Measurements from ENCODE around the gene GPC6.

DNA sequence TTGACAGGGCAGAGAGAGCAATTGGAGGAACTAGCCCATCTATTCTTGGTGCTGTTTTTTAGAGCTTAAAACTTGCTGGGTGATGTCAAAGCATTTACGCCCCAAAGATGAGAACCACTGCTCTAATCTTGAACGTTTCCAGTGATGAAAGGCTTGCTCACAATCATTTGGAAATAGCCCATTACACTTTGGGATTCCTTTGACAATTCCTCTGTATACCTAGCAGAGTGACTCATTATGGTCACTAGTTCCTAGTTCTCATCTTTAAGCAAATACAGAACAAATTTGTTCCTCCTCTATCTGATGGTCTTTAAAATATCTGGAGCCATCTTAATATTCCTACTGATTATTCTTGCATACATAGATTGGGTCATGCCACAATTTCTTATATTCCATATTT is 112.3 kb downstream of the GPC6 start:
- TF ChIP-seq, protein P1, sequence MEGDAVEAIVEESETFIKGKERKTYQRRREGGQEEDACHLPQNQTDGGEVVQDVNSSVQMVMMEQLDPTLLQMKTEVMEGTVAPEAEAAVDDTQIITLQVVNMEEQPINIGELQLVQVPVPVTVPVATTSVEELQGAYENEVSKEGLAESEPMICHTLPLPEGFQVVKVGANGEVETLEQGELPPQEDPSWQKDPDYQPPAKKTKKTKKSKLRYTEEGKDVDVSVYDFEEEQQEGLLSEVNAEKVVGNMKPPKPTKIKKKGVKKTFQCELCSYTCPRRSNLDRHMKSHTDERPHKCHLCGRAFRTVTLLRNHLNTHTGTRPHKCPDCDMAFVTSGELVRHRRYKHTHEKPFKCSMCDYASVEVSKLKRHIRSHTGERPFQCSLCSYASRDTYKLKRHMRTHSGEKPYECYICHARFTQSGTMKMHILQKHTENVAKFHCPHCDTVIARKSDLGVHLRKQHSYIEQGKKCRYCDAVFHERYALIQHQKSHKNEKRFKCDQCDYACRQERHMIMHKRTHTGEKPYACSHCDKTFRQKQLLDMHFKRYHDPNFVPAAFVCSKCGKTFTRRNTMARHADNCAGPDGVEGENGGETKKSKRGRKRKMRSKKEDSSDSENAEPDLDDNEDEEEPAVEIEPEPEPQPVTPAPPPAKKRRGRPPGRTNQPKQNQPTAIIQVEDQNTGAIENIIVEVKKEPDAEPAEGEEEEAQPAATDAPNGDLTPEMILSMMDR (IDR thresholded peaks at IDR 0.05): no peak
- TF ChIP-seq POLR2A (IDR thresholded peaks at IDR 0.05): no peak
